Measurements from ENCODE around the gene METTL9. TPM values are rescaled to one million over a fixed set of nuclear protein-coding genes. Genes with fewer than 3 reads are reported as not detected.
"Not testable (repeated sequence)": the region's sequence is repeated elsewhere in the genome, so short reads cannot be mapped to it uniquely, and the experiment has no call there.

METTL9 gene
- total RNA-seq, 2 donors from 2014 or later, result 76.3 to 114 TPM

GRCh38 chr16:21598701-21599121 lies 666 bp upstream of the METTL9 start:
- Histone ChIP-seq H3K9me3 (no peaks in the 10 kb centered on the region), H3K27me3 (no peaks in the 10 kb centered on the region), H3K4me3 (peak overlapping the region; percentile 81 to 92), H3K27ac (peak overlapping the region; percentile 73 to 95 (median 88)), H3K4me1 (peaks cover 16% of the 10 kb centered on the region), H3K36me3 (replicated peaks in 1 of 2; ENCODE audit: insufficient read depth in 1 of 2, low read depth in 2 of 2) (no peaks in the 10 kb centered on the region)
- intact Hi-C loops (cut with DNase I), result no loop called here
- DNase-seq (peak in 2 of 4 donors; percentile 12 to 23), ATAC-seq (peak; percentile 4)
- 1% methylated on average over 7 to 13 of the region's 13 CpGs for WGBS, 2 donors
- TF ChIP-seq CTCF (IDR thresholded peaks at IDR 0.05), result no peak
- TF ChIP-seq POLR2A (IDR thresholded peaks at IDR 0.05), result no peak

DNA sequence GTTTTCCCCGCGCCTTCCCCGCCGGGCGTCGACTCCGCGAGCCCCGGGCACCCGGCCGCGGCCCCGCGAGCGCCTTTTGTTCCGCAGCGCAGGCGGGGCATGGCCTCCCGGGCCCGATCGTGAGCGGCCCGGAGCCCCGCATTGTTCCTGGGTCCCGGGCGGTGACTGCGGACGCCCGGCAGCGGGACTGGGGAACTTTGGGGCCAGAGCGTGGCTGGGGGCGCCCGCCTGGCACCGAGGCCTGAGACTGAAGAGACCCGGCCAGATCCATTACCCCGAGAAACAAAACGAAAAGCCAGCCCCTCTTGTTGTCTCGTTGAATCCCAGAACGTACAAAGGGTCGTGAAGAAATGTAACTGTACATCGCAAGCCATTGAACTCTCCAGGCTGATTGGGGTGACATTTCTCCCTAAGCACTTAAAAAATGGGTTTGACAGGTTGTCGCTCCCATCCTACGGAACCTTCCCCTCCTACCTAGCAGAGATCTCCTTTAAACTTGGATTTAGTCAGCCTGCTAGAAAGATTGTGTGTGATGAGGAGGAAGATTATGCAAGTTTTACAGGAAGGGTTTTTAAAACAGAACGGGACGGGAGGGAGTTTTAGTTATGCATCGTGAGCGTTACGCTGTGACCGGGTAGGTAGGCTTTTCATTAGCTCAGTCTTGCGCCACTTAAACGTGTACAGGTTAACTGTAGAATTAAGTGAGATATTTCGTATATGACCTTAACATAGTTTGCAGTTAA lies 825 bp downstream of the METTL9 start:
- ATAC-seq, result peak; percentile 21
- H3K4me3 ChIP-seq, result peak overlapping the region; percentile 81 to 92
- DNase-seq, result peak in 2 of 4 donors; percentile 17 to 22
- intact Hi-C loops (cut with DNase I), result no loop called here
- no peaks in the 10 kb centered on the region for H3K27me3 ChIP-seq
- TF ChIP-seq CTCF (IDR thresholded peaks at IDR 0.05) (peak in 1 of 7 experiments; percentile 5), POLR2A (IDR thresholded peaks at IDR 0.05) (peak in 1 of 3 donors; percentile 11)
- no peaks in the 10 kb centered on the region for H3K36me3 ChIP-seq (replicated peaks in 1 of 2; ENCODE audit: insufficient read depth in 1 of 2, low read depth in 2 of 2)
- WGBS, 2 donors, result 0% methylated on average over 18 to 52 of the region's 52 CpGs
- peaks cover 16% of the 10 kb centered on the region for H3K4me1 ChIP-seq
- peak overlapping the region; percentile 73 to 95 (median 88) for H3K27ac ChIP-seq
- no peaks in the 10 kb centered on the region for H3K9me3 ChIP-seq

DNA sequence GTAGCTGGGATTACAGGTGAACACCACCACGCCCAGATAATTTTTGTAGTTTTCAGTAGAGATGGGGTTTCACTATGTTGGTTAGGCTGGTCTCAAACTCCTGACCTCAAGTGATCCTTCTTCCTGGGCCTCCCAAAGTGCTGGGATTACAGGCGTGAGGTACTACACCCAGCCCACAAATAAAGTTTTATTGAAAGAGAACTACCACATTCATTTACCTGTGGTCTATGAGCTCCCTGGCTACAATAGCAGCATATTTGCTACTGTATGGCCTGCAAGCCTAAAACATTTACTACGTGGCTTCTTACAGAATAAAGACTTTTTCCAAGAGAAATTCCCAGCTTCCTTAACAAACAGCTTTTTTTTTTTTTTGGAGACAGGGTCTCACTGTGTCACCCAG lies 3.4 kb downstream of the METTL9 start:
- TF ChIP-seq CTCF (IDR thresholded peaks at IDR 0.05), result no peak
- no peak for TF ChIP-seq POLR2A (IDR thresholded peaks at IDR 0.05)
- H3K27me3 ChIP-seq, result no peaks in the 10 kb centered on the region
- no peak overlapping the region for H3K4me3 ChIP-seq
- WGBS, 2 donors, result 96 to 97% methylated on average over 3 of the region's 3 CpGs
- no peak for DNase-seq
- intact Hi-C loops (cut with DNase I), result no loop called here
- no peak for ATAC-seq
- no peak overlapping the region for H3K27ac ChIP-seq
- H3K36me3 ChIP-seq (replicated peaks in 1 of 2; ENCODE audit: insufficient read depth in 1 of 2, low read depth in 2 of 2), result no peaks in the 10 kb centered on the region
- H3K4me1 ChIP-seq, result peaks cover 23% of the 10 kb centered on the region
- no peaks in the 10 kb centered on the region for H3K9me3 ChIP-seq

- no peak for DNase-seq
- TF ChIP-seq POLR2A (IDR thresholded peaks at IDR 0.05) (no peak), CTCF (IDR thresholded peaks at IDR 0.05) (no peak)
- ATAC-seq, result no peak
- no peaks in the 10 kb centered on the region for H3K36me3 ChIP-seq (replicated peaks in 1 of 2; ENCODE audit: insufficient read depth in 1 of 2, low read depth in 2 of 2)
- no peak overlapping the region for H3K27ac ChIP-seq
- intact Hi-C loops (cut with DNase I), result no loop called here
- H3K27me3 ChIP-seq, result no peaks in the 10 kb centered on the region
- no peaks in the 10 kb centered on the region for H3K9me3 ChIP-seq
- peaks cover 28% of the 10 kb centered on the region for H3K4me1 ChIP-seq
- 10% methylated on average over 3 of the region's 3 CpGs for WGBS, 2 donors
- no peak overlapping the region for H3K4me3 ChIP-seq
Observed at GRCh38 chr16:21603928-21604327, 4.6 kb downstream of the METTL9 start.

GRCh38 chr16:21605848-21606247 lies 6.5 kb downstream of the METTL9 start:
- H3K27ac ChIP-seq; H3K36me3 ChIP-seq (replicated peaks in 1 of 2; ENCODE audit: insufficient read depth in 1 of 2, low read depth in 2 of 2); intact Hi-C loops (cut with DNase I); H3K9me3 ChIP-seq; DNase-seq; H3K27me3 ChIP-seq; ATAC-seq; H3K4me3 ChIP-seq: not testable (repeated sequence)
- peaks cover 33% of the 10 kb centered on the region for H3K4me1 ChIP-seq
- WGBS, 2 donors, result 82% methylated on average over 8 of the region's 8 CpGs
